Colonic mucosa (tissue), 4 donors: ENCODE data around the gene HSD17B13. TPM values are rescaled to one million over a fixed set of nuclear protein-coding genes. Genes with fewer than 3 reads are reported as not detected.
"Not testable (repeated sequence)": the region's sequence is repeated elsewhere in the genome, so short reads cannot be mapped to it uniquely, and the experiment has no call there.

ENCODE experiments used
- DNase-seq: peaks from one replicate; pipeline ENCODE4 v3.0.0-alpha.2; 2020
- H3K27ac ChIP-seq: fragments of 200-600 bp; one replicate; pipeline ENCODE4 v1.8.0; 2021
- H3K27me3 ChIP-seq: fragments of 200-600 bp; one replicate; pipeline ENCODE4 v1.8.0; 2021
- H3K36me3 ChIP-seq: fragments of 200-600 bp; one replicate; pipeline ENCODE4 v1.8.0; 2021
- H3K4me1 ChIP-seq: fragments of 200-600 bp; one replicate; pipeline ENCODE4 v1.8.0; 2021; ENCODE audit warnings: mild to moderate bottlenecking
- H3K4me3 ChIP-seq: fragments of 200-600 bp; one replicate; pipeline ENCODE4 v1.8.0; 2021
- H3K9ac ChIP-seq, 2 donors: one replicate each; pipeline ENCODE4 v1.7.0; 2013; ENCODE audit warnings: control low read depth in 2 of 2, low read depth in 2 of 2, low read length in 2 of 2
- H3K9me3 ChIP-seq: fragments of 200-600 bp; one replicate; pipeline ENCODE4 v1.8.0; 2021
- CTCF ChIP-seq: fragments of 200-600 bp; IDR thresholded peaks from one replicate; pipeline ENCODE4 v1.8.0; 2022; ENCODE audit warnings: antibody characterized with exemption, mild to moderate bottlenecking
- intact Hi-C: fragments of 100-400 bp; cut with DNase I; formaldehyde crosslinking; loops from one replicate; pipeline ENCODE4 v1.14.1; 2022
- total RNA-seq, 2 donors: library from RNA; stranded (reverse); fragmentation: NEBNext Ultra II Directional in 1 of 2; extraction: Animal tissue kit (Norgen Biotek cat#: 25700) in 1 of 2; gene quantifications; one replicate each; pipeline ENCODE4 v1.2.1, GENCODE V29; 2021
- donor health status: healthy.
- donor health status: DM: no; HTN: no; CAD: no.
- donor health status: DM: no; HTN: no; CAD: no.

The HSD17B13 gene
- total RNA-seq, 2 donors from 2014 or later = 0.77 to 1.1 TPM

- no peak overlapping the region for H3K9ac ChIP-seq
- DNase-seq = no peak
- intact Hi-C loops = no loop called here
- H3K9me3 ChIP-seq = no peaks in the 10 kb centered on the region
- TF ChIP-seq CTCF = no peak
- H3K4me3 ChIP-seq = no peak overlapping the region
- H3K36me3 ChIP-seq = no peaks in the 10 kb centered on the region
- H3K27ac ChIP-seq = no peak overlapping the region
- no peaks in the 10 kb centered on the region for H3K27me3 ChIP-seq
- no peaks in the 10 kb centered on the region for H3K4me1 ChIP-seq
These were observed 22.5 kb upstream of the HSD17B13 start for GRCh38 chr4:87345139-87345538.

- Histone ChIP-seq H3K9me3 (no peaks in the 10 kb centered on the region), H3K27ac (no peak overlapping the region), H3K4me3 (no peak overlapping the region), H3K4me1 (no peaks in the 10 kb centered on the region), H3K9ac (no peak overlapping the region), H3K27me3 (no peaks in the 10 kb centered on the region), H3K36me3 (peaks cover 7% of the 10 kb centered on the region)
- DNase-seq = no peak
- intact Hi-C loops = no loop called here
- TF ChIP-seq CTCF = no peak
These were observed 20.2 kb upstream of the HSD17B13 start for GRCh38 chr4:87342872-87343271.

- H3K4me1 ChIP-seq, H3K4me3 ChIP-seq, H3K36me3 ChIP-seq, DNase-seq, H3K27ac ChIP-seq, H3K27me3 ChIP-seq, H3K9ac ChIP-seq, H3K9me3 ChIP-seq, intact Hi-C loops: not testable (repeated sequence)
These were observed 19.4 kb upstream of the HSD17B13 start for GRCh38 chr4:87341954-87342635.

DNA sequence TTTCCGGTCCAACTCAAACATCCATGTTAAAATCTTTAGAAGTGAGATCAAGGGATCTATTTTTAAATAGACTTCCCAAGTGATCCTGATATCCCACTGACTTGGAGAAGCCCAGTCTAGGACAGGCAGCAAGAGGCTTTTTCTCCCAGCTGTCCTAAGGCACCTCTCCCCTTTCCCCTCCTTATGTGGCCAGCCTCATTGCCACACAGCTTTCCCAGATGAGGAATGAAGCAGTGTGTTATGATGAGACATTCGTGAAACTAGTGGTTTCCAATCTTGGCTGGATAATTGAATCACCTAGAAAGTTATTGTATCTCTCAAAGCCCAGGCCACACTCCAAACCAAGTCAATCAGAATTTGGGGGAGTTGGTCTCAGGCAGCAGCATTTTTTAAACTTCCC lies 16.8 kb upstream of the HSD17B13 start:
- no peak overlapping the region for H3K27ac ChIP-seq
- peaks cover 7% of the 10 kb centered on the region for H3K36me3 ChIP-seq
- H3K9ac ChIP-seq = no peak overlapping the region
- intact Hi-C loops = no loop called here
- no peak for TF ChIP-seq CTCF
- no peak overlapping the region for H3K4me3 ChIP-seq
- no peak for DNase-seq
- no peaks in the 10 kb centered on the region for H3K4me1 ChIP-seq
- H3K9me3 ChIP-seq = no peaks in the 10 kb centered on the region
- no peaks in the 10 kb centered on the region for H3K27me3 ChIP-seq

GRCh38 chr4:87337361-87337760 lies 14.7 kb upstream of the HSD17B13 start:
- no peak for TF ChIP-seq CTCF
- no peak overlapping the region for H3K9ac ChIP-seq
- intact Hi-C loops = no loop called here
- H3K27me3 ChIP-seq = no peaks in the 10 kb centered on the region
- peaks cover 7% of the 10 kb centered on the region for H3K36me3 ChIP-seq
- H3K9me3 ChIP-seq = no peaks in the 10 kb centered on the region
- H3K27ac ChIP-seq = no peak overlapping the region
- no peak for DNase-seq
- H3K4me3 ChIP-seq = no peak overlapping the region
- no peaks in the 10 kb centered on the region for H3K4me1 ChIP-seq

DNA sequence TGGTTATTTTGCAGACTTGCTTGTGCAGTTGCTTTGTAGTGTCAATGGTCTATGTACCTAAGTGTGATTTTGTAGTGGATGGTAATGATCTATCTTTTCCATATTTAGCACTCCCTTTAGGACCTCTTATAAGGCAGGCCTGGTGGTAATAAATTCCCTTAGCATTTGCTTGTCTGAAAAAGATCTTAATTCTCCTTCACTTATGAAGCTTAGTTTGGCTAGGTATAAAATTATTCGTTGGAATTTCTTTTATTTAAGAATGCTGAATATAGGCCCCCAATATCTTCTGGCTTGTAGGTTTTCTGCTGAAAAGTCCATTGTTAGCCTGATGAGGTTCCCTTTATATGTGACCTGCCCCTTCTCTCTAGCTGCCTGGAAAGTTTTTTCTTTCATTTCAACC lies 10.6 kb upstream of the HSD17B13 start:
- Histone ChIP-seq H3K9me3 (no peaks in the 10 kb centered on the region), H3K36me3 (peaks cover under 1% of the 10 kb centered on the region), H3K9ac (no peak overlapping the region), H3K4me1 (no peaks in the 10 kb centered on the region), H3K4me3 (no peak overlapping the region), H3K27ac (no peak overlapping the region), H3K27me3 (no peaks in the 10 kb centered on the region)
- no peak for DNase-seq
- intact Hi-C loops = no loop called here
- no peak for TF ChIP-seq CTCF
